GM12878 (cell line): ENCODE results near the gene CUL5. TPM values are rescaled to one million over a fixed set of nuclear protein-coding genes. Genes with fewer than 3 reads are reported as not detected.

Source experiments
- ATAC-seq: fragments of 200-7000 bp; cut with Tn5 transposase; 3 replicates; pipeline ENCODE4 v1.9.1; 2020; ENCODE audit warnings: mild to moderate bottlenecking, moderate library complexity
- BruUV-seq: library from RNA; stranded (reverse); fragments of 400-500 nt; replicated peaks from 2 replicates; lab custom pipeline; 2021; lab: Mats Ljungman, UMichigan
- CTCF ChIA-PET: fragments of 300-600 bp; sonication (Branson Sonifier 250); formaldehyde crosslinking; extraction: SDS; loops from one replicate; lab custom pipeline; 2021; ENCODE audit warnings: inconsistent platforms; lab: Yijun Ruan, JAX
- POLR2A ChIA-PET: fragments of 350-600 bp; formaldehyde crosslinking; extraction: SDS; loops from one replicate; lab custom pipeline; 2021; ENCODE audit warnings: inconsistent platforms; lab: Charles Lee
- RAD21 ChIA-PET: fragments of 300-600 bp; sonication (Branson Sonifier 250); formaldehyde crosslinking; loops from one replicate; lab custom pipeline; 2023; ENCODE audit warnings: antibody characterized with exemption; ENCODE audit not compliant: unreplicated experiment; lab: Charles Lee
- SMC1A ChIA-PET: fragments of 300-600 bp; sonication (Branson Sonifier 250); formaldehyde crosslinking; loops from one replicate; lab custom pipeline; 2023; ENCODE audit not compliant: unreplicated experiment, uncharacterized antibody; lab: Charles Lee
- DNase-seq: peaks from one replicate; pipeline ENCODE4 v3.0.0-alpha.2; 2011; ENCODE audit warnings: low read depth, low spot score
- FAIRE-seq: peaks from 3 replicates; lab custom pipeline; 2011; peaks lifted over from hg19 to GRCh38; lab: Jason Lieb, UNC
- H2AFZ ChIP-seq: 2 replicates; pipeline ENCODE4 v1.6.0; 2011; ENCODE audit warnings: low read depth, low read length, control low read depth; ENCODE audit not compliant: control insufficient read depth
- H3K27ac ChIP-seq: 2 replicates; pipeline ENCODE4 v1.5.1; 2011; ENCODE audit warnings: control low read depth; ENCODE audit not compliant: control insufficient read depth, insufficient read depth
- H3K27me3 ChIP-seq, 2 experiments: replicated peaks in 1 of 2; 2 replicates each; pipeline versions ENCODE4 v1.6.0 to v1.6.1; 2011; ENCODE audit warnings: low read length in 1 of 2; ENCODE audit not compliant: control insufficient read depth in 2 of 2, insufficient read depth in 2 of 2
- H3K36me3 ChIP-seq, 2 experiments: 2 replicates each; pipeline ENCODE4 v1.5.1; 2011; ENCODE audit warnings: low read length in 1 of 2; ENCODE audit not compliant: control insufficient read depth in 2 of 2, insufficient read depth in 2 of 2
- H3K4me1 ChIP-seq: 2 replicates; pipeline ENCODE4 v1.6.1; 2011; ENCODE audit warnings: mild to moderate bottlenecking, low read length, moderate library complexity, mixed read lengths; ENCODE audit not compliant: control insufficient read depth, insufficient read depth
- H3K4me2 ChIP-seq: 2 replicates; pipeline ENCODE4 v1.6.0; 2011; ENCODE audit warnings: control low read depth; ENCODE audit not compliant: control insufficient read depth, insufficient read depth
- H3K4me3 ChIP-seq: fragments of 200-600 bp; sonication (generic); 2 replicates; pipeline ENCODE4 v1.5.1; 2016
- H3K79me2 ChIP-seq: 2 replicates; pipeline ENCODE4 v1.6.0; 2011; ENCODE audit warnings: low read length; ENCODE audit not compliant: control insufficient read depth, insufficient read depth
- H3K9ac ChIP-seq: 2 replicates; pipeline ENCODE4 v1.8.0; 2011; ENCODE audit warnings: low read length, control low read depth, mixed read lengths; ENCODE audit not compliant: control insufficient read depth, insufficient read depth
- H3K9me3 ChIP-seq: replicated peaks from 3 replicates; pipeline ENCODE4 v1.5.1; 2011; ENCODE audit warnings: mild to moderate bottlenecking, low read length; ENCODE audit not compliant: control insufficient read depth, insufficient read depth
- H4K20me1 ChIP-seq: 2 replicates; pipeline ENCODE4 v1.6.0; 2011; ENCODE audit not compliant: control insufficient read depth, insufficient read depth
- CHD1 ChIP-seq: IDR thresholded peaks from 2 replicates; pipeline ENCODE4 v1.6.1; 2012; ENCODE audit warnings: low read depth, low read length, improper control_type of control experiment
- GATAD2B ChIP-seq: fragments of 450-650 bp; conservative IDR thresholded peaks from 2 replicates; pipeline ENCODE4 v1.6.1; 2017; ENCODE audit warnings: low read depth, mild to moderate bottlenecking, moderate library complexity
- MXI1 ChIP-seq: fragments of 150-350 bp; IDR thresholded peaks from 2 replicates; pipeline ENCODE4 v1.6.1; 2011; ENCODE audit warnings: low read depth, mild to moderate bottlenecking, inconsistent platforms, low read length, improper control_type of control experiment
- NRF1 ChIP-seq: conservative IDR thresholded peaks from 2 replicates; pipeline ENCODE4 v1.6.1; 2011; ENCODE audit warnings: mild to moderate bottlenecking, low read depth, low read length, improper control_type of control experiment
- PAX8 ChIP-seq: fragments of 450-650 bp; IDR thresholded peaks from 2 replicates; pipeline ENCODE4 v1.6.1; 2017; ENCODE audit warnings: mild to moderate bottlenecking, moderate library complexity
- SIN3A ChIP-seq: IDR thresholded peaks from 2 replicates; pipeline ENCODE4 v1.6.1; 2012; ENCODE audit warnings: low read depth, low read length, improper control_type of control experiment
- TARDBP ChIP-seq: IDR thresholded peaks from 2 replicates; pipeline ENCODE4 v1.6.1; 2016; ENCODE audit warnings: borderline replicate concordance
- ZNF274 ChIP-seq: IDR thresholded peaks from one replicate; pipeline ENCODE4 v1.8.0; 2011; ENCODE audit not compliant: insufficient read length, insufficient read depth
- WGBS: methylation state at CpG from one replicate; pipeline ENCODE4 v1.1.6; 2016; ENCODE audit warnings: low lambda C conversion rate; ENCODE audit not compliant: insufficient replicate concordance, insufficient coverage; ENCODE audit errors: missing lambda C conversion rate; 5-methylcytosine and 5-hydroxymethylcytosine counted together
- in situ Hi-C: fragments of 300-500 bp; cut with MboI; formaldehyde crosslinking; loops from 9 replicates; pipeline ENCODE4 v1.14.3; 2018; ENCODE audit warnings: mixed read lengths
- intact Hi-C: fragments of 100-400 bp; cut with micrococcal nuclease; formaldehyde crosslinking; loops from one replicate; pipeline ENCODE4 v1.14.2; 2022; ENCODE audit not compliant: unreplicated experiment
- polyA plus RNA-seq, 11 experiments: library from polyadenylated mRNA; depleted of rRNA in 4 of 11; unstranded in 6 of 11; stranded (reverse) in 5 of 11; fragments of >200 nt; fragmentation: Nextera tagmentation in 4 of 11; fragmentation: Illumina TruSeq in 1 of 11; extraction: Ambion mirVana in 4 of 11; extraction: Trizol in 1 of 11; gene quantifications; 1 replicate in 1 of 11; 2 replicates in 10 of 11; pipeline versions ENCODE4 v1.2.1 to v1.2.3, GENCODE V29; 2011 to 2016; ENCODE audit warnings: inconsistent platforms in 2 of 11, missing spikeins in 2 of 11, low read depth in 1 of 11
- total RNA-seq, 4 experiments: library from RNA; depleted of rRNA in 3 of 4; stranded (reverse); fragments of >200 nt in 3 of 4; fragmentation: Illumina TruSeq in 1 of 4; extraction: Trizol in 1 of 4; gene quantifications; 2 replicates each; pipeline versions ENCODE4 v1.2.1 to v1.2.3, GENCODE V29; 2013 to 2021
- TF ChIP-seq, protein P1 (sequence below): fragments of 450-650 bp; IDR thresholded peaks from 2 replicates; pipeline ENCODE4 v1.6.1; 2017; ENCODE audit warnings: low read depth, mild to moderate bottlenecking, moderate library complexity
- TF ChIP-seq, protein P2 (sequence below): IDR thresholded peaks from 2 replicates; pipeline ENCODE4 v1.6.1; 2011; ENCODE audit warnings: borderline replicate concordance, low read depth, mild to moderate bottlenecking, moderate library complexity, mixed read lengths, low read length; ENCODE audit not compliant: insufficient read depth; ENCODE audit errors: extremely low read length
- TF ChIP-seq, protein P3 (sequence below): IDR thresholded peaks from 2 replicates; pipeline ENCODE4 v1.6.1; 2012; ENCODE audit warnings: low read length, inconsistent platforms

CUL5 gene
- total and polyA plus RNA-seq, 10 of the 15 experiments (the other 5 are each of a cell fraction or from before 2014, with no cell fraction given), result 9.1 to 37.6 (median 18.3) TPM

DNA sequence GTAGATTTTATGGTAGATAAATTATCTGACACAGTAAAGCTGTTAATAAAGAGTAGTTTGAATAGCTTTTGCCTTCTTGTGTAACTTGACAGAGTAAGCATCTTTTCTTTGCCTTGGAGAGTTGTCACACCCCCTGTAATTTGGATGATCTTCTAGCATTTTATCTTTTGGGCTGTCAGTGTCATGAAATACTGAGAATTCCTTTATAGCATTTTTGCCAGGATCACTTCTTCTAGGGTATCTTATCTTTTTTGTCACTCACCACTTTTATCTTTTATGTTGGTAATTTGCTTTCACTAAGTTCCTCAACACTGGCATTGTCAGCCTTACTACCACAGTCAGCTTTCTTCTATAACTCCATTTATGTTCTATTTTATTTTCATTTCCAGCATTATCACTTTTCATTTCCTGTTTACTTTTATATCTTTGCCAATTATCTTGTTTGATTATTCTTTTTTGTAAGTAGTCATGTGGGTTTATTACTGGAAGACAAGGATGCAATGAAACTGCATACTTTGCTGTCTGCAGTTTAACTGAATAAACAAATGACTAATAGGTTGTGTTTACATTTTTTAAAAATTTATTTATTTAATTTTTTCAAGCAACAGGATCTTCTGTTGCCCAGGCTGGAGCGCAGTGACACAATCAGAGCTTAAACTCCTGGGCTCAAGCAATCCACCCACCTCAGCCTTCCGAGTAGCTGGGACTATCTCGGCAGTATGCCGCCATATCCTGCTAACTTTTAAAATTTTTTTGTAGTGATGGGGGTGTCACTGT lies 84.6 kb downstream of the CUL5 start:
- DNase-seq (no peak), ATAC-seq (no peak), FAIRE-seq (no peak)
- no peak overlapping the region for H3K27ac ChIP-seq
- TF ChIP-seq, protein P1, sequence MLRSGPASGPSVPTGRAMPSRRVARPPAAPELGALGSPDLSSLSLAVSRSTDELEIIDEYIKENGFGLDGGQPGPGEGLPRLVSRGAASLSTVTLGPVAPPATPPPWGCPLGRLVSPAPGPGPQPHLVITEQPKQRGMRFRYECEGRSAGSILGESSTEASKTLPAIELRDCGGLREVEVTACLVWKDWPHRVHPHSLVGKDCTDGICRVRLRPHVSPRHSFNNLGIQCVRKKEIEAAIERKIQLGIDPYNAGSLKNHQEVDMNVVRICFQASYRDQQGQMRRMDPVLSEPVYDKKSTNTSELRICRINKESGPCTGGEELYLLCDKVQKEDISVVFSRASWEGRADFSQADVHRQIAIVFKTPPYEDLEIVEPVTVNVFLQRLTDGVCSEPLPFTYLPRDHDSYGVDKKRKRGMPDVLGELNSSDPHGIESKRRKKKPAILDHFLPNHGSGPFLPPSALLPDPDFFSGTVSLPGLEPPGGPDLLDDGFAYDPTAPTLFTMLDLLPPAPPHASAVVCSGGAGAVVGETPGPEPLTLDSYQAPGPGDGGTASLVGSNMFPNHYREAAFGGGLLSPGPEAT, result no peak
- no peak for TF ChIP-seq CHD1
- BruUV-seq, result no TSS peak
- ChIA-PET RAD21 (interaction anchor here (1.6 kb wide), 1 partner anchor 84 kb away, joined by 5 read pairs; the partner anchor contains the start of gene CUL5), SMC1A (interaction anchor here (1.1 to 2.2 kb wide), 2 partner anchors 11 to 84 kb away, joined by 3 to 5 read pairs; partner anchors contain the start of gene CUL5), CTCF (interaction anchor here (1.3 kb wide), 1 partner anchor 25 kb away, joined by 4 read pairs; no protein-coding TSS in a partner anchor), POLR2A (interaction anchor here (0.6 kb wide), 1 partner anchor 190 kb away, joined by 5 read pairs; no protein-coding TSS in a partner anchor)
- intact Hi-C loops, result no loop called here
- no peaks in the 10 kb centered on the region for H3K4me1 ChIP-seq
- no peaks in the 10 kb centered on the region for H3K79me2 ChIP-seq
- in situ Hi-C loops, result no loop called here
- no peak overlapping the region for H3K4me2 ChIP-seq
- H3K4me3 ChIP-seq, result no peak overlapping the region
- no peaks in the 10 kb centered on the region for H3K9me3 ChIP-seq
- H3K36me3 ChIP-seq, result peaks cover 4 to 26% of the 10 kb centered on the region in 2 experiments
- WGBS, result 98% methylated on average over 4 of the region's 4 CpGs
- no peak overlapping the region for H3K9ac ChIP-seq
- no peaks in the 10 kb centered on the region for H3K27me3 ChIP-seq
- no peak overlapping the region for H2AFZ ChIP-seq
- H4K20me1 ChIP-seq, result no peaks in the 10 kb centered on the region

DNA sequence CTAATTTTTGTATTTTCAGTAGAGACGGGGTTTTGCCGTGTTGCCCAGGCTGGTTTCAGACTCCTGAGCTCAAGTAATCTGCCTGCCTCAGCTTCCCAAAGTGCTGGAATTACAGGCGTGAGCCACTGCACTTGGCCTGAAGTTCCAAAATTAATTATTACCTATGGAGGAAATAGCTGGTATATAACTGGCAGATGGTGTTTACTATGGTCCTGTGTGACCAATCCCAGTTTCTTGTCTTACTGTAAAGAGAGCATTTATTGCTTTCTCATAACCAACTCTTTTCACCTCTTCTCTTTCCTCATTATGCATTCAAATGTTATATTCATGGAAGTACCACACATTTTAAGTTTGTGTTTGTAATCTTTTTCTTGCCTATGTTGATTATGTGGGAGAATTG lies 88.5 kb downstream of the CUL5 start:
- intact Hi-C loops (no loop called here), in situ Hi-C loops (no loop called here)
- ChIA-PET CTCF (interaction anchor here (1.0 to 1.9 kb wide), 3 partner anchors 21 to 180 kb away, joined by 3 to 4 read pairs (median 3); no protein-coding TSS in a partner anchor), RAD21 (no interaction called here), SMC1A (interaction anchor here (1.2 to 1.7 kb wide), 2 partner anchors 12 to 22 kb away, joined by 3 to 4 read pairs; no protein-coding TSS in a partner anchor), POLR2A (no interaction called here)
- no TSS peak for BruUV-seq
- no peak overlapping the region for H2AFZ ChIP-seq
- no peaks in the 10 kb centered on the region for H4K20me1 ChIP-seq
- TF ChIP-seq NRF1, result no peak
- no peak for TF ChIP-seq MXI1
- TF ChIP-seq, protein P2, sequence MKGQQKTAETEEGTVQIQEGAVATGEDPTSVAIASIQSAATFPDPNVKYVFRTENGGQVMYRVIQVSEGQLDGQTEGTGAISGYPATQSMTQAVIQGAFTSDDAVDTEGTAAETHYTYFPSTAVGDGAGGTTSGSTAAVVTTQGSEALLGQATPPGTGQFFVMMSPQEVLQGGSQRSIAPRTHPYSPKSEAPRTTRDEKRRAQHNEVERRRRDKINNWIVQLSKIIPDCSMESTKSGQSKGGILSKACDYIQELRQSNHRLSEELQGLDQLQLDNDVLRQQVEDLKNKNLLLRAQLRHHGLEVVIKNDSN, result no peak
- TF ChIP-seq TARDBP, result no peak
- TF ChIP-seq, protein P3, sequence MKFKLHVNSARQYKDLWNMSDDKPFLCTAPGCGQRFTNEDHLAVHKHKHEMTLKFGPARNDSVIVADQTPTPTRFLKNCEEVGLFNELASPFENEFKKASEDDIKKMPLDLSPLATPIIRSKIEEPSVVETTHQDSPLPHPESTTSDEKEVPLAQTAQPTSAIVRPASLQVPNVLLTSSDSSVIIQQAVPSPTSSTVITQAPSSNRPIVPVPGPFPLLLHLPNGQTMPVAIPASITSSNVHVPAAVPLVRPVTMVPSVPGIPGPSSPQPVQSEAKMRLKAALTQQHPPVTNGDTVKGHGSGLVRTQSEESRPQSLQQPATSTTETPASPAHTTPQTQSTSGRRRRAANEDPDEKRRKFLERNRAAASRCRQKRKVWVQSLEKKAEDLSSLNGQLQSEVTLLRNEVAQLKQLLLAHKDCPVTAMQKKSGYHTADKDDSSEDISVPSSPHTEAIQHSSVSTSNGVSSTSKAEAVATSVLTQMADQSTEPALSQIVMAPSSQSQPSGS, result no peak
- no peak for TF ChIP-seq GATAD2B
- no peak for TF ChIP-seq ZNF274
- no peak for TF ChIP-seq SIN3A
- no peak for TF ChIP-seq PAX8
- ATAC-seq (no peak), DNase-seq (no peak), FAIRE-seq (no peak)
- no peaks in the 10 kb centered on the region for H3K9me3 ChIP-seq
- H3K27ac ChIP-seq, result no peak overlapping the region
- no peak overlapping the region for H3K9ac ChIP-seq
- no peaks in the 10 kb centered on the region for H3K27me3 ChIP-seq
- H3K4me3 ChIP-seq, result no peak overlapping the region
- H3K36me3 ChIP-seq, result peaks cover 2 to 24% of the 10 kb centered on the region in 2 experiments; a peak in 3 of 4 replicates
- 92% methylated on average over 3 of the region's 3 CpGs for WGBS
- H3K4me2 ChIP-seq, result no peak overlapping the region
- no peaks in the 10 kb centered on the region for H3K4me1 ChIP-seq
- no peaks in the 10 kb centered on the region for H3K79me2 ChIP-seq
